Stimulated activated CD4-positive, alpha-beta T cell treated with anti-CD3 and anti-CD28 coated beads, Interleukin-12 subunit alpha, Interleukin-12 subunit beta, amount 100 ng/mL, for 48 hours (primary cell): ENCODE measurements around the gene DYSF.

Experiments
- DNase-seq, 3 donors: peaks; one replicate each; pipeline ENCODE4 v3.0.0-alpha.2; 2020; ENCODE audit warnings: low read depth in 2 of 3, low spot score in 1 of 3

The DYSF gene

GRCh38 chr2:71669058-71669456 lies 215.7 kb downstream of the DYSF start:
- DNase-seq: no peak

- no peak for DNase-seq
These were observed 216.5 kb downstream of the DYSF start for GRCh38 chr2:71669628-71670429.

- no peak for DNase-seq
These were observed 217.1 kb downstream of the DYSF start for GRCh38 chr2:71670430-71670795.

- DNase-seq: no peak
These were observed 218.0 kb downstream of the DYSF start for GRCh38 chr2:71671203-71671854.

- no peak for DNase-seq
These were observed 218.8 kb downstream of the DYSF start for GRCh38 chr2:71671895-71672825.

GRCh38 chr2:71672826-71673795 lies 219.8 kb downstream of the DYSF start:
- DNase-seq: no peak

- no peak for DNase-seq
These were observed 220.9 kb downstream of the DYSF start for GRCh38 chr2:71674158-71674851.

- no peak for DNase-seq
These were observed 221.9 kb downstream of the DYSF start for GRCh38 chr2:71675296-71675695.

- DNase-seq: no peak
These were observed 225.5 kb downstream of the DYSF start for GRCh38 chr2:71678874-71679273.

GRCh38 chr2:71679491-71679890 lies 226.1 kb downstream of the DYSF start:
- no peak for DNase-seq

GRCh38 chr2:71680925-71681324 lies 227.6 kb downstream of the DYSF start:
- DNase-seq: no peak

- DNase-seq: no peak
These were observed 228.3 kb downstream of the DYSF start for GRCh38 chr2:71681626-71682025.

GRCh38 chr2:71682341-71682740 lies 229.0 kb downstream of the DYSF start:
- DNase-seq: no peak

GRCh38 chr2:71683070-71683469 lies 229.7 kb downstream of the DYSF start:
- no peak for DNase-seq

- no peak for DNase-seq
These were observed 230.3 kb downstream of the DYSF start for GRCh38 chr2:71683666-71684065.

- no peak for DNase-seq
These were observed 231.1 kb downstream of the DYSF start for GRCh38 chr2:71684226-71685072.

- no peak for DNase-seq
These were observed 231.9 kb downstream of the DYSF start for GRCh38 chr2:71685073-71685848.

GRCh38 chr2:71685941-71686611 lies 232.7 kb downstream of the DYSF start:
- no peak for DNase-seq
